HG02884 (cell line): ENCODE measurements around the gene ABRAXAS1.

ENCODE experiments used
- ATAC-seq: cut with Tn5 transposase; IDR thresholded peaks from one replicate; pipeline ENCODE4 v1.9.1; 2021; ENCODE audit warnings: mild to moderate bottlenecking, moderate library complexity; ENCODE audit not compliant: unreplicated experiment

Gene ABRAXAS1

DNA sequence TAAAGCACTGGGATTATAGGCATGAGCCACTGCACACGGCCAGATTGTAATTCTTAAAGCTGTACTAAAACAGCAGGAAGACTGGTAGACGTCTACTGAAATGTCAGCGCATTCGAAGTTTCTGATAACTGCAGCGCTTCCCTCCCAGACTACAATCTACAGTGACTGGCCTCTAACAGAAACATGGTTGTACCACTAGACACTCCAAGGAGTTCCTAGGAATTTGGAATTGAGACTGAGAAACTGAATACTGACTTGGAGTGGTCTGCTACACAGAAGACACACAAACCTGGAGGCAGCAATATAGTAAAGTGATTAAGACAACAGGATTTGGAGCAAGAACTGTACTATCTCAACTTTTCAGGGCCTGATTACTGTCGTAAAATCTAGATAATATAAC lies 30.2 kb downstream of the ABRAXAS1 start:
- ATAC-seq = no peak

DNA sequence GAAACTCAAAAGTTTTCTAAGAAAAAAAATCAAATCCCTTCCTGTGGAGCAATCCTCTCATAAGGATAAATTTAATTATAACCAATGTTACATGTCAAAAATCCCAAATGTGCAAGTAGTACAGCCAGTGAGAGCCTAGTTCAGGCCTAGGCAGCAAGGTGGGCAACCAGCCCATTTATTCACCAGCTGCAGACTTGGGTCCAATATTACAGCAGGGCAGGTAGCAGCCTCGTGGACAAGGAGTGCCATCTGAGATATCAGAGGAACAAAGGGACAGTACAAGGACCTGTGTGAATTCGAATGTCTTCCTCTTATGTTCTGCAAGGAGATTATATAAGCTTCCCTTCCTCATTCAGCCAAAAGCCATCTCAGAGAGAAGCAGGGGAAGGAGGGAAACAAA lies 35.9 kb downstream of the ABRAXAS1 start:
- ATAC-seq = no peak

DNA sequence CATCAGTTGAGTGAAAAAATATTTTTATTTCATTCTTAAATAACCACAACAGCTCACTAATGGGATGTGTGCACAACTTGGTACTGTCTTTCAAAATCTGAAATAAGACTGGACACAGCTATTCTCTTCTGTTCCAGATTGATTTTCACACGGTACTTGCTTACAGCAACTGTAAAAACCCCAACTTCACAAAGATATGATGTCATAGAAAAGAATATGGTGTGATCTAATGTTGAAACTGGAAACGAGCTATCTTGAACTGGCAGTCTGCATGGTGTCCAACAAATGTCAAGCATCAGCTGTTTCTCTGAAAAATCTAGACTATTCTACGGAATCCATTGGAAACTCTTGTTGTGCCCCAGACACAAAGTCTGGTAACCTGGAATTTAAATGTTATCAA lies 44.0 kb downstream of the ABRAXAS1 start:
- no peak for ATAC-seq

- no peak for ATAC-seq
Measured at GRCh38 chr4:83440148-83440814, 44.6 kb downstream of the ABRAXAS1 start.

DNA sequence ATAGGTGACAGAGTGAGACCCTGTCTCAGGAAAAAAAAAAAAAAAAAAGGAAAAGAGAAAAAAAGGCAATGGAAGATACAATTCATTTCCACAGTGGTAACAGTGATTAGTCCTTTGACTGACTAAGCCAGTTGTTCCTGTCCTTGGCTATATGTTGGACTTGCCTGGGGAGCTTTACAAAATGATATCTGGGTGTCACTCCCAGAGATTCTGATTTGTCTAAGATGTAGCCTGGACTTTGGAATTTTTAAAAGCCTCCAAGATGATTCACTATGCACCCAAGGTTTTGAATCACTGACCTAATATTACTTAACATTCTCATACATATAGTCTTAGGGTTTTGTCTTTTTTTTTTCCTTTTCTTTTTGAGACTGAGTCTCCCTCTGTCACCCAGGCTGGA lies 46.2 kb downstream of the ABRAXAS1 start:
- no peak for ATAC-seq

GRCh38 chr4:83436680-83437079 lies 48.2 kb downstream of the ABRAXAS1 start:
- ATAC-seq = no peak

DNA sequence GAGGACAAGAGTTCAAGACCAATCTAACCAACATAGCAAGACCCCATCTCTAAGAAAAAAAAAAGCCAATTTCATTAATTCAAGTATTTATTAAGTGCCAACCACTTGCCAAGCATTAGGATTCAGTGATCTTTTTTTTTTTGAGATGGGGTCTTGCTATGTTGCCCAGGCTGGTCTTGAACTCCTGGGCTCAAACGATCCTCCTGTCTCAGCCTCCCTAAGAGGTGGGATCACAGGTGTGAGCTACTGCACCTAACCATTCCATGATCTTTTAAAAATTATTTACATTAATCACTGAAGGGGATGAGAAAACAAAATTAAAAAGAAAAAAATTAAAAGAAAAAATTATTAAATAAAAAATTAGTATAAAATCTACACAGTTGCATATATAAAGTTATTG lies 53.7 kb downstream of the ABRAXAS1 start:
- ATAC-seq = no peak

DNA sequence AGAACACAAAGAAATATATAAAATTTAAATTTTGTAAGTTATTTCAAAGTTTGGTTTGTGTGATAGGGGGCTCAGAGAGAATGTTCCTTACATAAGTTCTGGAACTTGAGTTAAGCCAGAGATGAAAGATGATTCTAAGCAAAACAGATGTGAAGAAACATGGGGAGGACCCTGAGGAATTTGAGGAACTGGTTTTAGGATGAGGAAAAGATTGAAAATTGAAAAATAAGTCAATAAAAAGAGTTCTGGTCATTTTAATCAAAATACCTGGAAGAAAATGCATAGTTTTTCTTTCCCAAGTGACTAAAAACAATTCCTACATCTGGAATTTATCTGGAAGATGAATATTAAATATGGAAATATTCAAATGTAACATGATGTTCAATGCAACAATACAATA lies 66.7 kb downstream of the ABRAXAS1 start:
- no peak for ATAC-seq

DNA sequence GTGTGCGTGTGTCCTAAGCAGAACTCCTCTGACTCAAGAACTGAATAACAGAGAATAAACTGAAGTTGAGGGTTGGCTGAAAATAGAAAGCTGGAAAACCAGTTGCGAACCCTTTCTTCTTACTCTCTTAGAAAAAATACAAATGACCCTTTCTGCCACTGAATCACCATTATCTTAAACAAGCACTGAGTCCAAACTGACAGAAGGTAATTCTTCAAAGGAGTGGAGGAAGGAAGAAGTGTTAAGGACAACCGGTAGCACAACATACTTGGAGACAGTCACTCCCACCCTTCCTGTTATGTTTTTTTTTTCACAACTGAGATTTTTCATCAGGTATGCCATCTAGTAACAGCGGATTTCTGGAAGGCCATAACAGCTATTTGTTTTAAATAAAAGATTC lies 67.3 kb downstream of the ABRAXAS1 start:
- ATAC-seq = no peak

DNA sequence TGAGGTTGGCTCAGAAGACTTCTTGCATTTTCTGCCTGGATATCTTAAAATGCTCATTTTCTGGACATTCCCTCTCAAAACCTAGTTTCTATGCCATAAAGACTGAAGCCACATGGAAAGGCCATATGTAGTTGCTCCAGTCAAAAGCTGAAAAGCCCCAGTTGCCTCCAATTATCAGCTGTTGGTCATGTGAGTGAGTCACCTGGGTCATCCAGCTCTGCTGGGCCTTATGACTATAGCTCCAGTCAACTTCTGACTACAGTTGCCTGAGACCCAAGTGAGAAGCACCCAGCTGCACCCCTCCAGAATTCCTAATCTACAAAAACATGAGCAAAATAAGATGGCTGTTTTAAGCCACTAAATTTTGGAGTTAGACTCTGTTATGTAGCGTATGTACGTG lies 71.2 kb downstream of the ABRAXAS1 start:
- no peak for ATAC-seq
